WTC11 (cell line): ENCODE results near the gene D2HGDH. TPM values are rescaled to one million over a fixed set of nuclear protein-coding genes. Genes with fewer than 3 reads are reported as not detected.

Experiments
- ATAC-seq: fragments of 200-7000 bp; cut with Tn5 transposase; 2 replicates; pipeline ENCODE4 v1.10.0; 2021; ENCODE audit warnings: mild to moderate bottlenecking, moderate library complexity
- CTCF ChIA-PET: fragments of 300-600 bp; sonication (Branson Sonifier 250); formaldehyde crosslinking; loops from one replicate; lab custom pipeline; 2021; ENCODE audit warnings: antibody characterized with exemption; lab: Charles Lee
- POLR2A ChIA-PET: fragments of 350-600 bp; sonication (Branson Sonifier 250); formaldehyde crosslinking; loops from one replicate; lab custom pipeline; 2021; ENCODE audit warnings: antibody characterized with exemption; lab: Charles Lee
- DNase-seq: peaks from one replicate; pipeline ENCODE4 v3.0.0; 2021; ENCODE audit warnings: low spot score
- H3K27ac Mint-ChIP-seq: 2 replicates; pipeline ENCODE4 v1.8.0; 2021; ENCODE audit warnings: mixed read lengths
- H3K27me3 Mint-ChIP-seq: 2 replicates; pipeline ENCODE4 v1.8.0; 2021; ENCODE audit warnings: low read depth, mild to moderate bottlenecking, moderate library complexity, mixed read lengths
- H3K36me3 Mint-ChIP-seq: 2 replicates; pipeline ENCODE4 v1.8.0; 2021; ENCODE audit warnings: mixed read lengths
- H3K4me1 Mint-ChIP-seq: 2 replicates; pipeline ENCODE4 v1.8.0; 2022; ENCODE audit warnings: mixed read lengths
- H3K4me3 Mint-ChIP-seq: 2 replicates; pipeline ENCODE4 v1.8.0; 2021; ENCODE audit warnings: mild to moderate bottlenecking, moderate library complexity, mixed read lengths
- H3K9me3 Mint-ChIP-seq: 2 replicates; pipeline ENCODE4 v1.8.0; 2021; ENCODE audit warnings: mixed read lengths
- ATF1 ChIP-seq: sonication (generic); formaldehyde crosslinking; IDR thresholded peaks from 2 replicates; pipeline ENCODE4 v1.8.1; 2023; ENCODE audit warnings: mild to moderate bottlenecking, moderate library complexity, missing genetic modification reagents
- ATF2 ChIP-seq: sonication (generic); formaldehyde crosslinking; IDR thresholded peaks from 2 replicates; pipeline ENCODE4 v1.8.1; 2022; ENCODE audit warnings: low read depth, missing genetic modification reagents, borderline replicate concordance
- CBFB ChIP-seq: sonication (generic); formaldehyde crosslinking; IDR thresholded peaks from 2 replicates; pipeline ENCODE4 v1.8.1; 2022; ENCODE audit warnings: mild to moderate bottlenecking, low read depth, missing genetic modification reagents
- IRF1 ChIP-seq: sonication (generic); formaldehyde crosslinking; IDR thresholded peaks from 2 replicates; pipeline ENCODE4 v1.8.0; 2023; ENCODE audit warnings: missing genetic modification reagents
- NR3C1 ChIP-seq: sonication (generic); formaldehyde crosslinking; conservative IDR thresholded peaks from 2 replicates; pipeline ENCODE4 v1.8.1; 2023; ENCODE audit warnings: low read depth, mild to moderate bottlenecking, missing genetic modification reagents
- PREB ChIP-seq: sonication (generic); formaldehyde crosslinking; IDR thresholded peaks from 2 replicates; pipeline ENCODE4 v1.8.1; 2022; ENCODE audit warnings: mild to moderate bottlenecking, missing genetic modification reagents, moderate library complexity, borderline replicate concordance
- PRRX2 ChIP-seq: fragments of 250-450 bp; sonication (Bioruptor Pico); IDR thresholded peaks from 2 replicates; pipeline ENCODE4 v1.8.0; 2021; ENCODE audit warnings: mild to moderate bottlenecking
- USF2 ChIP-seq: sonication (generic); formaldehyde crosslinking; IDR thresholded peaks from 2 replicates; pipeline ENCODE4 v1.8.1; 2023; ENCODE audit warnings: mild to moderate bottlenecking, missing genetic modification reagents, moderate library complexity
- ZNF671 ChIP-seq: fragments of 250-450 bp; sonication (Bioruptor Pico); IDR thresholded peaks from 2 replicates; pipeline ENCODE4 v1.8.0; 2021; ENCODE audit warnings: mild to moderate bottlenecking
- ZSCAN18 ChIP-seq: fragments of 250-450 bp; sonication (Bioruptor Pico); IDR thresholded peaks from 2 replicates; pipeline ENCODE4 v2.1.2; 2022; ENCODE audit warnings: mild to moderate bottlenecking, moderate library complexity
- total RNA-seq: library from RNA; stranded (reverse); gene quantifications from 3 replicates; pipeline ENCODE4 v1.2.3, GENCODE V29; 2021
- TF ChIP-seq, protein P1 (sequence below): sonication (generic); formaldehyde crosslinking; IDR thresholded peaks from 2 replicates; pipeline ENCODE4 v1.8.0; 2022; ENCODE audit warnings: missing genetic modification reagents
- TF ChIP-seq, protein P2 (sequence below): sonication (generic); formaldehyde crosslinking; conservative IDR thresholded peaks from 2 replicates; pipeline ENCODE4 v1.8.1; 2022; ENCODE audit warnings: mild to moderate bottlenecking, missing genetic modification reagents
- TF ChIP-seq, protein P3 (sequence below): sonication (generic); formaldehyde crosslinking; IDR thresholded peaks from 2 replicates; pipeline ENCODE4 v1.8.0; 2022; ENCODE audit warnings: mild to moderate bottlenecking, missing genetic modification reagents

Gene D2HGDH
- total RNA-seq, 1 experiment from 2014 or later: 22.7 TPM

- ATAC-seq: no peak
- Mint-ChIP-seq H3K27ac (no peak overlapping the region), H3K36me3 (no peaks in the 10 kb centered on the region), H3K4me3 (no peak overlapping the region), H3K27me3 (peaks cover 11% of the 10 kb centered on the region), H3K9me3 (no peaks in the 10 kb centered on the region), H3K4me1 (peaks cover 3% of the 10 kb centered on the region)
- TF ChIP-seq ZSCAN18 (CRISPR knock-in tag): no peak
- TF ChIP-seq CBFB (CRISPR knock-in tag): no peak
- TF ChIP-seq ZNF671 (CRISPR knock-in tag): no peak
- TF ChIP-seq ATF2 (CRISPR knock-in tag): no peak
- TF ChIP-seq PRRX2 (CRISPR knock-in tag): no peak
- TF ChIP-seq, protein P1, sequence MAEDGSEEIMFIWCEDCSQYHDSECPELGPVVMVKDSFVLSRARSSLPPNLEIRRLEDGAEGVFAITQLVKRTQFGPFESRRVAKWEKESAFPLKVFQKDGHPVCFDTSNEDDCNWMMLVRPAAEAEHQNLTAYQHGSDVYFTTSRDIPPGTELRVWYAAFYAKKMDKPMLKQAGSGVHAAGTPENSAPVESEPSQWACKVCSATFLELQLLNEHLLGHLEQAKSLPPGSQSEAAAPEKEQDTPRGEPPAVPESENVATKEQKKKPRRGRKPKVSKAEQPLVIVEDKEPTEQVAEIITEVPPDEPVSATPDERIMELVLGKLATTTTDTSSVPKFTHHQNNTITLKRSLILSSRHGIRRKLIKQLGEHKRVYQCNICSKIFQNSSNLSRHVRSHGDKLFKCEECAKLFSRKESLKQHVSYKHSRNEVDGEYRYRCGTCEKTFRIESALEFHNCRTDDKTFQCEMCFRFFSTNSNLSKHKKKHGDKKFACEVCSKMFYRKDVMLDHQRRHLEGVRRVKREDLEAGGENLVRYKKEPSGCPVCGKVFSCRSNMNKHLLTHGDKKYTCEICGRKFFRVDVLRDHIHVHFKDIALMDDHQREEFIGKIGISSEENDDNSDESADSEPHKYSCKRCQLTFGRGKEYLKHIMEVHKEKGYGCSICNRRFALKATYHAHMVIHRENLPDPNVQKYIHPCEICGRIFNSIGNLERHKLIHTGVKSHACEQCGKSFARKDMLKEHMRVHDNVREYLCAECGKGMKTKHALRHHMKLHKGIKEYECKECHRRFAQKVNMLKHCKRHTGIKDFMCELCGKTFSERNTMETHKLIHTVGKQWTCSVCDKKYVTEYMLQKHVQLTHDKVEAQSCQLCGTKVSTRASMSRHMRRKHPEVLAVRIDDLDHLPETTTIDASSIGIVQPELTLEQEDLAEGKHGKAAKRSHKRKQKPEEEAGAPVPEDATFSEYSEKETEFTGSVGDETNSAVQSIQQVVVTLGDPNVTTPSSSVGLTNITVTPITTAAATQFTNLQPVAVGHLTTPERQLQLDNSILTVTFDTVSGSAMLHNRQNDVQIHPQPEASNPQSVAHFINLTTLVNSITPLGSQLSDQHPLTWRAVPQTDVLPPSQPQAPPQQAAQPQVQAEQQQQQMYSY (CRISPR knock-in tag): no peak
- TF ChIP-seq, protein P2, sequence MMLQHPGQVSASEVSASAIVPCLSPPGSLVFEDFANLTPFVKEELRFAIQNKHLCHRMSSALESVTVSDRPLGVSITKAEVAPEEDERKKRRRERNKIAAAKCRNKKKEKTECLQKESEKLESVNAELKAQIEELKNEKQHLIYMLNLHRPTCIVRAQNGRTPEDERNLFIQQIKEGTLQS: no peak
- TF ChIP-seq USF2: no peak
- TF ChIP-seq PREB (CRISPR knock-in tag): no peak
- no peak for TF ChIP-seq NR3C1 (CRISPR knock-in tag)
- no peak for TF ChIP-seq ATF1
- TF ChIP-seq IRF1 (CRISPR knock-in tag): no peak
- TF ChIP-seq, protein P3, sequence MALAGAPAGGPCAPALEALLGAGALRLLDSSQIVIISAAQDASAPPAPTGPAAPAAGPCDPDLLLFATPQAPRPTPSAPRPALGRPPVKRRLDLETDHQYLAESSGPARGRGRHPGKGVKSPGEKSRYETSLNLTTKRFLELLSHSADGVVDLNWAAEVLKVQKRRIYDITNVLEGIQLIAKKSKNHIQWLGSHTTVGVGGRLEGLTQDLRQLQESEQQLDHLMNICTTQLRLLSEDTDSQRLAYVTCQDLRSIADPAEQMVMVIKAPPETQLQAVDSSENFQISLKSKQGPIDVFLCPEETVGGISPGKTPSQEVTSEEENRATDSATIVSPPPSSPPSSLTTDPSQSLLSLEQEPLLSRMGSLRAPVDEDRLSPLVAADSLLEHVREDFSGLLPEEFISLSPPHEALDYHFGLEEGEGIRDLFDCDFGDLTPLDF: no peak
- POLR2A ChIA-PET: no interaction called here
- no peak for DNase-seq
- CTCF ChIA-PET: no interaction called here
Measured at GRCh38 chr2:241798631-241799521, 64.4 kb downstream of the D2HGDH start.
